LNCAP (cell line): Measurements from ENCODE around the gene USP38.

Source experiments
- CTCF ChIP-seq: fragments of 450-650 bp; IDR thresholded peaks from 2 replicates; pipeline ENCODE4 v1.5.1; 2017; ENCODE audit warnings: mild to moderate bottlenecking

USP38 gene

GRCh38 chr4:143224255-143224654 lies 39.5 kb downstream of the USP38 start:
- no peak for TF ChIP-seq CTCF

- TF ChIP-seq CTCF, result no peak
Observed at GRCh38 chr4:143225167-143225566, 40.5 kb downstream of the USP38 start.

- TF ChIP-seq CTCF, result no peak
Observed at GRCh38 chr4:143230683-143231082, 46.0 kb downstream of the USP38 start.

GRCh38 chr4:143232277-143232676 lies 47.6 kb downstream of the USP38 start:
- no peak for TF ChIP-seq CTCF

GRCh38 chr4:143234153-143234552 lies 49.4 kb downstream of the USP38 start:
- TF ChIP-seq CTCF, result no peak

- TF ChIP-seq CTCF, result no peak
Observed at GRCh38 chr4:143240939-143241679, 56.4 kb downstream of the USP38 start.

- TF ChIP-seq CTCF, result no peak
Observed at GRCh38 chr4:143241892-143242291, 57.2 kb downstream of the USP38 start.

- no peak for TF ChIP-seq CTCF
Observed at GRCh38 chr4:143243041-143243440, 58.3 kb downstream of the USP38 start.
